ENCODE results near the gene LMAN1L. TPM values are rescaled to one million over a fixed set of nuclear protein-coding genes. Genes with fewer than 3 reads are reported as not detected.

Gene LMAN1L
- total RNA-seq (2021; fragmentation: NEBNext Ultra II Directional; extraction: Animal tissue kit (Norgen Biotek cat#: 25700)), result not detected
- long read RNA-seq, result 0 reads

- H3K36me3 Mint-ChIP-seq (ENCODE audit: low read depth), result no peaks in the 10 kb centered on the region
- H3K9me3 Mint-ChIP-seq, result no peaks in the 10 kb centered on the region
- H3K27me3 Mint-ChIP-seq (ENCODE audit: insufficient read depth), result peaks cover 3% of the 10 kb centered on the region; the same call in 1 of the 2 replicates
- no peak for DNase-seq
- TF ChIP-seq CTCF (IDR thresholded peaks at IDR 0.05), result no peak
- H3K4me1 Mint-ChIP-seq (ENCODE audit: low read depth), result peaks cover 28% of the 10 kb centered on the region
- H3K27ac Mint-ChIP-seq, result no peak within 1 kb of the TSS
- no peak within 1 kb of the TSS for H3K4me3 Mint-ChIP-seq
These were observed at the start of gene LMAN1L for GRCh38 chr15:74812533-74812932. TSS of gene LMAN1L (plus strand) at chr15:74812835. CDS start at chr15:74812855, 20 bp downstream.

- Mint-ChIP-seq H3K4me3 (no peak overlapping the region), H3K4me1 (ENCODE audit: low read depth) (peaks cover under 1% of the 10 kb centered on the region; the same call in 1 of the 2 replicates), H3K27me3 (ENCODE audit: insufficient read depth) (peaks cover 23% of the 10 kb centered on the region), H3K36me3 (ENCODE audit: low read depth) (no peaks in the 10 kb centered on the region), H3K27ac (no peak overlapping the region), H3K9me3 (no peaks in the 10 kb centered on the region)
- no peak for TF ChIP-seq CTCF (IDR thresholded peaks at IDR 0.05)
- no peak for DNase-seq
These were observed 49.2 kb upstream of the LMAN1L start for GRCh38 chr15:74763416-74763815.

GRCh38 chr15:74767167-74768098, 45.2 kb upstream of the LMAN1L start:
- H3K4me3 Mint-ChIP-seq, result no peak overlapping the region
- H3K9me3 Mint-ChIP-seq, result no peaks in the 10 kb centered on the region
- DNase-seq, result no peak
- H3K36me3 Mint-ChIP-seq (ENCODE audit: low read depth), result no peaks in the 10 kb centered on the region
- TF ChIP-seq CTCF (IDR thresholded peaks at IDR 0.05), result no peak
- H3K27me3 Mint-ChIP-seq (ENCODE audit: insufficient read depth), result peaks cover 7% of the 10 kb centered on the region
- no peak overlapping the region for H3K27ac Mint-ChIP-seq
- peaks cover 6% of the 10 kb centered on the region for H3K4me1 Mint-ChIP-seq (ENCODE audit: low read depth)

GRCh38 chr15:74768099-74768770, 44.4 kb upstream of the LMAN1L start:
- peaks cover 10% of the 10 kb centered on the region for H3K27me3 Mint-ChIP-seq (ENCODE audit: insufficient read depth)
- TF ChIP-seq CTCF (IDR thresholded peaks at IDR 0.05), result no peak
- no peak overlapping the region for H3K27ac Mint-ChIP-seq
- H3K4me3 Mint-ChIP-seq, result peak overlapping the region; percentile 64
- H3K4me1 Mint-ChIP-seq (ENCODE audit: low read depth), result peaks cover 6% of the 10 kb centered on the region
- H3K9me3 Mint-ChIP-seq, result no peaks in the 10 kb centered on the region
- no peaks in the 10 kb centered on the region for H3K36me3 Mint-ChIP-seq (ENCODE audit: low read depth)
- DNase-seq, result no peak

- Mint-ChIP-seq H3K27ac (no peak overlapping the region), H3K4me3 (peak overlapping the region; percentile 64), H3K4me1 (ENCODE audit: low read depth) (peaks cover 6% of the 10 kb centered on the region), H3K36me3 (ENCODE audit: low read depth) (no peaks in the 10 kb centered on the region), H3K9me3 (no peaks in the 10 kb centered on the region), H3K27me3 (ENCODE audit: insufficient read depth) (peaks cover 12% of the 10 kb centered on the region)
- DNase-seq, result peak; percentile 25
- TF ChIP-seq CTCF (IDR thresholded peaks at IDR 0.05), result peak; percentile 94
These were observed 43.8 kb upstream of the LMAN1L start for GRCh38 chr15:74768771-74769342.

Data from HFFc6 (cell line).